H9 (cell line): Measurements from ENCODE around the gene ENTPD6. TPM values are rescaled to one million over a fixed set of nuclear protein-coding genes. Genes with fewer than 3 reads are reported as not detected.

Source experiments
- DNase-seq: peaks from one replicate; pipeline ENCODE4 v3.0.0-alpha.2; 2017
- H2AFZ ChIP-seq: one replicate; pipeline ENCODE4 v1.6.1; 2013; ENCODE audit warnings: mild to moderate bottlenecking, low read length, control low read depth, moderate library complexity
- H2AK5ac ChIP-seq: 2 replicates; pipeline ENCODE4 v1.6.1; 2013; ENCODE audit warnings: low read length, control low read depth, mixed read lengths; ENCODE audit not compliant: insufficient read length
- H2BK120ac ChIP-seq: one replicate; pipeline ENCODE4 v1.6.1; 2013; ENCODE audit warnings: low read depth, mild to moderate bottlenecking, low read length, control low read depth, inconsistent platforms; ENCODE audit not compliant: poor library complexity, severe bottlenecking
- H2BK12ac ChIP-seq: 2 replicates; pipeline ENCODE4 v1.6.1; 2013; ENCODE audit warnings: low read length, control low read depth, mixed read lengths, low read depth; ENCODE audit not compliant: insufficient read length
- H2BK15ac ChIP-seq: 2 replicates; pipeline ENCODE4 v1.6.1; 2013; ENCODE audit warnings: low read depth, low read length, control low read depth
- H2BK20ac ChIP-seq: one replicate; pipeline ENCODE4 v1.6.1; 2013; ENCODE audit warnings: low read depth, mild to moderate bottlenecking, low read length, control low read depth, inconsistent platforms; ENCODE audit not compliant: poor library complexity, severe bottlenecking
- H2BK5ac ChIP-seq: 2 replicates; pipeline ENCODE4 v1.6.1; 2013; ENCODE audit warnings: low read length, control low read depth, mixed read lengths; ENCODE audit not compliant: insufficient read length
- H3K14ac ChIP-seq: 2 replicates; pipeline ENCODE4 v1.6.1; 2013; ENCODE audit warnings: low read length, control low read depth; ENCODE audit not compliant: insufficient read depth
- H3K18ac ChIP-seq: 2 replicates; pipeline ENCODE4 v1.6.1; 2013; ENCODE audit warnings: low read depth, mild to moderate bottlenecking, mixed read lengths, low read length, control low read depth; ENCODE audit not compliant: insufficient read length
- H3K23ac ChIP-seq: 2 replicates; pipeline ENCODE4 v1.6.1; 2013; ENCODE audit warnings: low read length, control low read depth, mixed read lengths, low read depth; ENCODE audit not compliant: insufficient read length
- H3K23me2 ChIP-seq: 2 replicates; pipeline ENCODE4 v1.6.1; 2013; ENCODE audit warnings: low read depth, mild to moderate bottlenecking, mixed read lengths, low read length, control low read depth; ENCODE audit not compliant: insufficient read length, poor library complexity, severe bottlenecking
- H3K27ac ChIP-seq: 2 replicates; pipeline ENCODE4 v1.5.1; 2013; ENCODE audit warnings: low read length, control low read depth, mixed read lengths, low read depth; ENCODE audit not compliant: insufficient read length
- H3K27me3 ChIP-seq: 2 replicates; pipeline ENCODE4 v1.6.1; 2013; ENCODE audit warnings: low read length, control low read depth, inconsistent platforms; ENCODE audit not compliant: insufficient read depth
- H3K4ac ChIP-seq: 2 replicates; pipeline ENCODE4 v1.6.1; 2013; ENCODE audit warnings: low read depth, mild to moderate bottlenecking, control low read depth, inconsistent platforms, low read length, moderate library complexity
- H3K4me1 ChIP-seq: 2 replicates; pipeline ENCODE4 v1.6.1; 2013; ENCODE audit warnings: low read length, control low read depth, inconsistent platforms; ENCODE audit not compliant: insufficient read depth
- H3K4me2 ChIP-seq: 2 replicates; pipeline ENCODE4 v1.6.1; 2013; ENCODE audit warnings: low read length, control low read depth, mixed read lengths; ENCODE audit not compliant: insufficient read length, insufficient read depth
- H3K56ac ChIP-seq: 2 replicates; pipeline ENCODE4 v1.6.1; 2013; ENCODE audit warnings: low read depth, mild to moderate bottlenecking, mixed read lengths, low read length, control low read depth; ENCODE audit not compliant: insufficient read length
- H3K79me1 ChIP-seq: 2 replicates; pipeline ENCODE4 v1.6.1; 2013; ENCODE audit warnings: low read depth, mild to moderate bottlenecking, moderate library complexity, low read length, control low read depth, inconsistent platforms; ENCODE audit not compliant: insufficient read depth, poor library complexity, severe bottlenecking
- H3K79me2 ChIP-seq: 2 replicates; pipeline ENCODE4 v1.6.1; 2013; ENCODE audit warnings: low read length, control low read depth, inconsistent platforms; ENCODE audit not compliant: insufficient read depth
- H3K9ac ChIP-seq: 2 replicates; pipeline ENCODE4 v1.6.1; 2013; ENCODE audit warnings: low read length, control low read depth, mixed read lengths; ENCODE audit not compliant: insufficient read length; ENCODE audit errors: extremely low read depth
- H3K9me3 ChIP-seq: one replicate; pipeline ENCODE4 v1.6.1; 2013; ENCODE audit warnings: low read depth, low read length, inconsistent platforms; ENCODE audit not compliant: control insufficient read depth
- H3T11ph ChIP-seq: one replicate; pipeline ENCODE4 v1.6.1; 2013; ENCODE audit warnings: mild to moderate bottlenecking, low read length, control low read depth, inconsistent platforms
- H4K20me1 ChIP-seq: one replicate; pipeline ENCODE4 v1.6.1; 2013; ENCODE audit not compliant: control insufficient read depth, insufficient read length, insufficient read depth
- H4K5ac ChIP-seq: 2 replicates; pipeline ENCODE4 v1.6.1; 2013; ENCODE audit warnings: low read depth, mild to moderate bottlenecking, mixed read lengths, low read length, control low read depth; ENCODE audit not compliant: insufficient read length
- H4K8ac ChIP-seq: replicated peaks from 2 replicates; pipeline ENCODE4 v1.6.1; 2013; ENCODE audit warnings: low read length, control low read depth, mixed read lengths, low read depth; ENCODE audit not compliant: insufficient read length
- H4K91ac ChIP-seq: 2 replicates; pipeline ENCODE4 v1.6.1; 2013; ENCODE audit warnings: low read depth, mild to moderate bottlenecking, moderate library complexity, mixed read lengths, low read length, control low read depth; ENCODE audit not compliant: insufficient read length
- H3K27ac Mint-ChIP-seq, 3 experiments: 2 replicates in 2 of 3; 3 replicates in 1 of 3; pipeline ENCODE4 v1.8.0; 2020 to 2021; ENCODE audit warnings: mixed read lengths in 3 of 3, mild to moderate bottlenecking in 1 of 3, moderate library complexity in 1 of 3
- H3K27me3 Mint-ChIP-seq: 2 replicates; pipeline ENCODE4 v1.8.0; 2021; ENCODE audit warnings: low read depth, mild to moderate bottlenecking, moderate library complexity, mixed read lengths
- H3K36me3 Mint-ChIP-seq, 3 experiments: 2 replicates in 2 of 3; 3 replicates in 1 of 3; pipeline ENCODE4 v1.8.0; 2020 to 2021; ENCODE audit warnings: low read depth in 3 of 3, mixed read lengths in 3 of 3; ENCODE audit not compliant: insufficient read depth in 1 of 3
- H3K4me1 Mint-ChIP-seq, 2 experiments: 2 replicates each; pipeline ENCODE4 v1.8.0; 2020; ENCODE audit warnings: mixed read lengths in 2 of 2
- H3K4me3 Mint-ChIP-seq, 2 experiments: 2 replicates in 1 of 2; 3 replicates in 1 of 2; pipeline ENCODE4 v1.8.0; 2020 to 2021; ENCODE audit warnings: mild to moderate bottlenecking in 2 of 2, mixed read lengths in 2 of 2, moderate library complexity in 1 of 2
- H3K9me3 Mint-ChIP-seq, 2 experiments: 2 replicates in 1 of 2; 3 replicates in 1 of 2; pipeline ENCODE4 v1.8.0; 2020; ENCODE audit warnings: mild to moderate bottlenecking in 2 of 2, mixed read lengths in 2 of 2, moderate library complexity in 1 of 2
- CTCF ChIP-seq: fragments of 200-600 bp; sonication (generic); conservative IDR thresholded peaks from 3 replicates; pipeline ENCODE4 v1.8.0; 2021; ENCODE audit warnings: antibody characterized with exemption, mild to moderate bottlenecking
- WGBS: extraction: QIAGEN DNeasy Blood & Tissue Kit; methylation state at CpG from one replicate; pipeline ENCODE4 v1.1.7; 2013; ENCODE audit warnings: missing lambda C conversion rate, low lambda C conversion rate, mixed read lengths; ENCODE audit not compliant: insufficient read length; ENCODE audit errors: extremely low coverage; 5-methylcytosine and 5-hydroxymethylcytosine counted together
- total RNA-seq: library from RNA; stranded (reverse); gene quantifications from 2 replicates; pipeline ENCODE4 v1.2.1, GENCODE V29; 2021

Gene ENTPD6
- total RNA-seq, 1 experiment from 2014 or later, result 57.4 TPM

- no peak overlapping the region for H4K5ac ChIP-seq
- no peaks in the 10 kb centered on the region for H3K9me3 ChIP-seq
- Mint-ChIP-seq H3K4me3 (no peak overlapping the region), H3K27me3 (peaks cover 35% of the 10 kb centered on the region), H3K4me1 (no peaks in the 10 kb centered on the region), H3K36me3 (no peaks in the 10 kb centered on the region), H3K27ac (no peak overlapping the region), H3K9me3 (peaks cover 6 to 8% of the 10 kb centered on the region in 2 experiments)
- no peaks in the 10 kb centered on the region for H4K20me1 ChIP-seq
- H2BK5ac ChIP-seq, result no peak overlapping the region
- H3K4me1 ChIP-seq, result no peaks in the 10 kb centered on the region
- H4K8ac ChIP-seq, result no peak overlapping the region
- H3K9ac ChIP-seq, result no peak overlapping the region
- H2BK20ac ChIP-seq, result no peak overlapping the region
- no peak overlapping the region for H3K27ac ChIP-seq
- H2AK5ac ChIP-seq, result no peak overlapping the region
- no peak overlapping the region for H3K14ac ChIP-seq
- no peak overlapping the region for H2BK15ac ChIP-seq
- H3K18ac ChIP-seq, result no peak overlapping the region
- TF ChIP-seq CTCF, result peak; percentile 86
- H3K79me1 ChIP-seq, result no peaks in the 10 kb centered on the region
- no peak overlapping the region for H3K56ac ChIP-seq
- no peak overlapping the region for H3K4me2 ChIP-seq
- H2BK12ac ChIP-seq, result no peak overlapping the region
- no peak overlapping the region for H3K4ac ChIP-seq
- no peak overlapping the region for H2AFZ ChIP-seq
- no peak for DNase-seq
- H3K23me2 ChIP-seq, result no peaks in the 10 kb centered on the region
- no peak overlapping the region for H3T11ph ChIP-seq
- no peaks in the 10 kb centered on the region for H3K79me2 ChIP-seq
- no peak overlapping the region for H3K23ac ChIP-seq
- no peak overlapping the region for H2BK120ac ChIP-seq
- no peaks in the 10 kb centered on the region for H3K27me3 ChIP-seq
- no CpG with 5 or more reads among the region's 7 CpGs for WGBS
- no peak overlapping the region for H4K91ac ChIP-seq
Measured at GRCh38 chr20:25178563-25179438, 16.7 kb upstream of the ENTPD6 start.
